ENCODE measurements around the gene SPARC.

Gene SPARC

DNA sequence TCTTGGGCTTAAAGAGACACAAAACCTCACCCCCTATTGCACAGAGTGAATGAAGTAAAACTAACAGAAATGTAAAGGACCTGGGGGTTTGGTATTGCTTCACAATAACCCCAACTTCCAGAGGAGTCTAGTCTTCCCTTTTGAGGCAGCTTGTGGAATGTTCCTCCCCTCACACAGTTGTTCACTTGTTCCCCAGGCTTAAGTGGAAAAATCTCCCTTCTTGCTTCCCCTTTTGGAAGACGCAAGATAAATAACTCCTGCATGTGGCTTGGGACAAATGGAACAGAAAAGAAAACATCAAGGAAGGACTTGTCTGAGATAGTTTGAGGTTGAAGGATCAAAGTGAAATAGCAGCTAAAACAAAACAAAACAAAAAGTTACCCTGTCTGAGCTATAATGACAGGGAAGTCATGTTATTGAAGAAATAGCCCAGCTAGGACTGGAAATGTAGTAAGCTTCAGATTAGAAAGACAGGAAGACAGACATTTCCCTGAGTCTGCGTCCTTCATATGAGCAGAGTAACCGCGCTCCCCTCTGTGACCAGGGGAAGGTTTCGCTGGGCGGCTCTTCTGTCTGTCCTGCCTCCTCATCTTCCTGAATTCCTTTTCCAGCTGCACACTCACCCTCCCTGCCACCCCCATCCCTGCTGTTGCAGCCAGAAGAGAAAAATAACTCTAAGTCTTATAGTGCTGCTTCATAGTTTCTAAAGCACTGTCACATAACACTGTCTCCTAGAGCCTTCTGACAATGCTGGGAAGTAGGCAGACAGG, 8.8 kb downstream of the SPARC start:
- DNase-seq: no peak

DNA sequence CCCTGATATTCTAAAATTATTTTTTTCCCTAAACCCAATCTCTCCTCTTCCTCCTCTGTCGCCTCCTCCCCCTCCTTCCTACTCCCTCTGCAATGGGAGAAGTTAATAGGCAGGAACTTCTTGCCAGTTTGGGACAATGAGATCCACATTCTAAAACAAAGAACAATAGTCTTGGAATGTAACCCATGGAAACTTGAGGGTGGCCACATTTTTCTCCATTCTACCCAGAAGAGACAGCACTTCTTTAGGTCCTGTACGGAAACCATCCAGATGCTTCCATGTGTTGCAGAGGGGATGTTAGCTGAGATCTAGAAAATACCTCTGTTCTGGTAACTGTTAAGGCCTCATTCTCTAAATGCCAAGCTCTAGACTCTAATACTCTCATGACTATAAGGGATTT, 10.0 kb downstream of the SPARC start:
- DNase-seq: no peak

DNA sequence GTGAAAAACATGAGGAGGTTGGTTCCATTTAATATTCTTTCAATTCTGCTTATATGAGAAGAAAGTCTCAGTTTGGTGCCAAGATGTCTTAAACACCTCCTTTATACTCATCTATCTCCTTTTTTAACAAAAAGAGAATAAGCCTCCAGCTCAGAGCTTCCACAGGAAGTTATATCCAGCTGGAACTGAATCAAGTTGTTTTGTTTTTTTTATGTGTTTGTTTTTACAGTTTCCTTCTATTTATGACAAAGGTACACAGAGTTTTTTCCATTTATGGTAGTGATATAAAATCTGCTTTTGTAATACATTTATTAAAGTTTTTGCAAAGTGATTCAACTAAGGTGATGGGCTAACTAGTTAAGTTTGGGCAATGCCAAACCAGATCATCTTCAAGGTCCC, 10.4 kb downstream of the SPARC start:
- DNase-seq: no peak

- DNase-seq: no peak
Measured at GRCh38 chr5:151675611-151676313, 11.0 kb downstream of the SPARC start.

- no peak for DNase-seq
Measured at GRCh38 chr5:151674626-151675610, 11.8 kb downstream of the SPARC start.

DNA sequence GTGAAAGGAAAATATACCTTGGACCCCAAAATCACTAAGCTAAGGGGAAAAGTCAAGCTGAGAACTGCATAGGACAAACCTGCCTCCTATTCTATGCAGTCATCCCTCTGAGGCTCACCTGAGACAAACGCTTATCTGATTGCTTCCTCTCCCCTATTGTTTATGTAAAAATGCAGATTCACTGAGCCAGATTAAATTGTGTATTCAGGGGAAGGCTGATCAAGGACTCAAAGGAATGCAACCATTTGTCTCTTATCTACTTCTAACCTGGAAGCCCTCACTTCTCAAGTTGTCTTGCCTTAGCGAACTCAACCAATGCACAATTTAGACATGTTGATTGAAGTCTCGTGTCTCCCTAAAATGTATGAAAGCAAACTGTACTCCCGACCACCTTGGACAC, 13.3 kb downstream of the SPARC start:
- no peak for DNase-seq

DNA sequence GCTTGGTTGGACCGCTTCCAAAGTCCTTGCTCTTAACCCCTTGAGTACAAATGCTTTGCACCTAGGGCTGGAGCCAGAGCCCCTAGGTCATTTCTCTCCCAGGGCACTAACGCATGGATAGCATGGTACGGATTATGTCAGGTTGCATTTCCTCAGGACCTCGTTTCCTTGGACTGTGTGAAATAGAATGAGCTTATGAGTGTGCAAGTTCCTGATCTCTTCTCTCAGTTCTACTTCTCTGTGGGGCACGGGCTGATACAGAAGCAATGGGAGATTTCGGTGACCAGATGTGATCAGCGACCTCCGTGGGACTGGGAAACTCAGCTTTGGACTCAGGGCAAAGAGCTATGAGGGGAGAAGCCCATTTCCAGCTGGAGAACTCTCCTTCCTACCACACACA, 14.2 kb downstream of the SPARC start:
- no peak for DNase-seq

DNA sequence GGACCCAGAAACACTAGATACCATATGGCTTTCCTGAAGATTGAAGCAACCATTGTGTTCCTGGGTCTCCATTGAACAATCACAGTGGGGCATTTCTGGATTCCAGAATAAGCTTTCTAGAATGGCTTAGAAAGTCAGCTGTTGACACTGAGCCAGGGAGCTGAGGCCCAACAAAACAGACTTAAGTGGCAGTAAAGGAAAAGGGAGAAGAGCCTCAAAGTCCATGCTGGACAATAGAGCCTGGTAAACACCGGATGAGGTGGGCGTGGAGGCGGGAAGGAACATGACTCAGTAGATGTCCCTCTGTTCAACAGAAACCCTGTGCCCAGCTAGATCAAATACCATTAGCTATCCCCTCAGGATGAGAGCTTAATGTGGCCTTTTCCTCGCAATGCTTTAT, 14.8 kb downstream of the SPARC start:
- DNase-seq: no peak

GRCh38 chr5:151670953-151671636, 15.6 kb downstream of the SPARC start:
- no peak for DNase-seq

GRCh38 chr5:151670083-151670686, 16.5 kb downstream of the SPARC start:
- DNase-seq: no peak

GRCh38 chr5:151667083-151667482, 19.6 kb downstream of the SPARC start:
- no peak for DNase-seq

GRCh38 chr5:151665613-151666012, 21.1 kb downstream of the SPARC start:
- DNase-seq: no peak

GRCh38 chr5:151664694-151665585, 21.8 kb downstream of the SPARC start:
- no peak for DNase-seq

- no peak for DNase-seq
Measured at GRCh38 chr5:151663617-151664293, 23.0 kb downstream of the SPARC start.

- DNase-seq: no peak
Measured at GRCh38 chr5:151662805-151663204, 23.9 kb downstream of the SPARC start.

GRCh38 chr5:151661968-151662732, 24.6 kb downstream of the SPARC start:
- DNase-seq: no peak

DNA sequence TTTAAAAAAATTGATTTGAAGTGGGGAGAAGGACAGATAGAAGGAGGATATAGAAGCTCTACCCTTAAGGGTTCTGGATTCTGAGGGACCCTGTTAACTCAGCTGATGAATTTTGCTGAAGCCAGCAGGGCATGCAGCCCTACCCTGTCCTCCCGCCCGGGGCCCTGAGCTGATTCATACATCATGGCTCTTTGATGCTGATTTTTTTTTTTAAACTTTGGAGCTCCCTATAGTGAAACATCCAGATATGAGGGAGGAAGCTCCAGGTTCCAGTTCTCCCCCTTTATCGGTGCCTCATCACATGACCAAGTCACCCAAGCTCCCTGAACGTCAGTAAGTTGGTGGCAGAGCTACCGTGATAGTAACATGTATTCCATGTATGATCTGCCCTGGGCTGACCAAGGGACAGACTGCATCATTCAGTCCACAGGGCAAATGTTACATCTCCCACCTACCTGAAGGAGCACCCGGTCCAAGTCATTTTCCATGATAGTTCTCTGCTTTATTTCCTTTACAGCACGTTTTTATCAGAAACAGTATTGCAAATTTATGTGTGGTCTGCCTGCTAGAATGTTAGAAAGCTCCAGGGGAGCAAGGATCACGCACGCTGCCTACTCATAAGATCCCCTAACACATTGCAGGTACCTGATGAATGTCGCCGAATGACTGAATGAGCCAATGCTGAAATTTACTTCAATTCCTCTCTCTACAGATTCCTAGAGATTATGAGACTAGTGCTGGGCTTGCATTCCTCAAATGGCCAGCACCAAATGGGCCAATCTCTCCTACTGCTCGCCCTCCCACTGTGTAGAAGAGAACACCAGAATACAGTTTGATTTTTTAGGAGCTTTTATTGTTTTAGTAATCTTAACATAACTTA, 25.9 kb downstream of the SPARC start:
- no peak for DNase-seq

GRCh38 chr5:151659001-151659754, 27.5 kb downstream of the SPARC start:
- DNase-seq: peak; percentile 77
